ENCODE data around the gene HNRNPUL1.

- no peak for TF ChIP-seq RAD21 (IDR thresholded peaks at IDR 0.05; ENCODE audit: insufficient read depth, low read depth, low read length)
- TF ChIP-seq POLR2AphosphoS2 (IDR thresholded peaks at IDR 0.05; ENCODE audit: low read depth, low read length) = no peak
- TF ChIP-seq FOXM1 (IDR thresholded peaks at IDR 0.05; ENCODE audit: low read depth, low read length) = no peak
- TF ChIP-seq NRF1 (conservative IDR thresholded peaks at IDR 0.05; ENCODE audit: low read depth, low read length) = no peak
- no peak for TF ChIP-seq CTCF (IDR thresholded peaks at IDR 0.05 in 2 of 3, conservative IDR thresholded peaks at IDR 0.05 in 1 of 3; ENCODE audit: control insufficient read depth in 2 of 3, extremely low read depth in 1 of 3, insufficient read depth in 1 of 3, low read depth in 3 of 3, low read length in 3 of 3)
These were observed 14.3 kb upstream of the HNRNPUL1 start for GRCh38 chr19:41249707-41250423.
